ENCODE data around the gene RNPS1. TPM values are rescaled to one million over a fixed set of nuclear protein-coding genes. Genes with fewer than 3 reads are reported as not detected.

The RNPS1 gene
- total and polyA plus RNA-seq, 2 donors (not counting 1 experiment from before 2014, with no cell fraction given), result 209 to 265 TPM

GRCh38 chr16:2250652-2251295 lies 17.2 kb downstream of the RNPS1 start:
- Mint-ChIP-seq H3K4me3 (peak overlapping the region; percentile 88), H3K27me3 (no peaks in the 10 kb centered on the region), H3K27ac (peak overlapping the region; percentile 88), H3K9me3 (ENCODE audit: insufficient read depth) (no peaks in the 10 kb centered on the region), H3K4me1 (peaks cover 26% of the 10 kb centered on the region)
- Histone ChIP-seq H3K79me2 (ENCODE audit: control insufficient read depth, insufficient read depth, low read length) (peaks cover 23% of the 10 kb centered on the region), H4K20me1 (ENCODE audit: control insufficient read depth, insufficient read depth, low read length, poor library complexity, severe bottlenecking) (peaks cover 7% of the 10 kb centered on the region), H3K4me2 (replicated peaks; ENCODE audit: low read depth, low read length, poor library complexity, severe bottlenecking) (peak overlapping the region; percentile 78), H3K27me3 (replicated peaks in 1 of 4; ENCODE audit: control extremely low read depth in 1 of 4, control insufficient read depth in 3 of 4, insufficient read depth in 4 of 4, low read length in 3 of 4) (no peaks in the 10 kb centered on the region), H3K9me3 (ENCODE audit: control extremely low read depth in 1 of 3, control insufficient read depth in 2 of 3, insufficient read depth in 1 of 3, low read length in 2 of 3) (no peaks in the 10 kb centered on the region), H3K4me1 (ENCODE audit: control insufficient read depth in 2 of 2, insufficient read depth in 2 of 2, low read length in 2 of 2) (peaks cover 12 to 41% of the 10 kb centered on the region in 2 donors), H3K36me3 (replicated peaks in 1 of 2; ENCODE audit: control extremely low read depth in 1 of 2, control insufficient read depth in 1 of 2, extremely low read depth in 1 of 2, insufficient read depth in 2 of 2, low read length in 1 of 2) (peaks cover 0 to 26% of the 10 kb centered on the region in 2 experiments), H3K9ac (ENCODE audit: low read length) (peak overlapping the region; percentile 76), H2AFZ (ENCODE audit: insufficient read depth, low read depth, low read length, poor library complexity, severe bottlenecking) (peak overlapping the region; percentile 87), H3K4me3 (ENCODE audit: control extremely low read depth in 1 of 5, extremely low read depth in 1 of 5, insufficient read depth in 1 of 5, low read depth in 2 of 5, low read length in 4 of 5) (peak overlapping the region; percentile 51 to 82 (median 68)), H3K27ac (ENCODE audit: low read length in 2 of 2) (peak overlapping the region; percentile 49 to 72)
- ATAC-seq (ENCODE audit: low read depth) (no peak), DNase-seq (no peak)
- intact Hi-C loops (cut with micrococcal nuclease), result loop anchor here (1.0 to 10.0 kb wide), 8 partner anchors 18 to 257 kb away; partner anchors contain the start of genes ABCA3, E4F1, MLST8 and NHERF2
- POLR2A ChIA-PET, result interaction anchor here (0.5 to 2.5 kb wide), 11 partner anchors 14 to 918 kb away, joined by 3 to 13 read pairs (median 4); partner anchors contain the start of genes ATP6V0C, DNASE1L2, E4F1 and MLST8
- CTCF ChIA-PET, result interaction anchor here (0.6 to 3.9 kb wide), 23 partner anchors 8 to 784 kb away, joined by 3 to 71 read pairs (median 4); partner anchors contain the start of genes ABCA3, CASKIN1, MLST8 and TEDC2
- 3% methylated on average over 26 of the region's 35 CpGs for WGBS (ENCODE audit: insufficient coverage)
- TF ChIP-seq CTCF (IDR thresholded peaks at IDR 0.05) (no peak), EZH2 (IDR thresholded peaks at IDR 0.05; ENCODE audit: borderline replicate concordance, insufficient read depth, low read depth, low read length, poor library complexity, severe bottlenecking) (no peak)

- H3K4me1 Mint-ChIP-seq, result peaks cover 8% of the 10 kb centered on the region
- ChIA-PET CTCF (interaction anchor here (2.0 kb wide), 1 partner anchor 51 kb away, joined by 6 read pairs; no protein-coding TSS in a partner anchor), POLR2A (no interaction called here)
- H3K27me3 Mint-ChIP-seq, result no peaks in the 10 kb centered on the region
- H3K4me3 ChIP-seq (ENCODE audit: control extremely low read depth in 1 of 5, extremely low read depth in 1 of 5, insufficient read depth in 1 of 5, low read depth in 2 of 5, low read length in 4 of 5), result no peak overlapping the region
- H2AFZ ChIP-seq (ENCODE audit: insufficient read depth, low read depth, low read length, poor library complexity, severe bottlenecking), result no peak overlapping the region
- H3K9me3 ChIP-seq (ENCODE audit: control extremely low read depth in 1 of 3, control insufficient read depth in 2 of 3, insufficient read depth in 1 of 3, low read length in 2 of 3), result no peaks in the 10 kb centered on the region
- no peak overlapping the region for H3K9ac ChIP-seq (ENCODE audit: low read length)
- H3K27ac Mint-ChIP-seq, result no peak overlapping the region
- ATAC-seq (ENCODE audit: low read depth), result no peak
- peaks cover 14% of the 10 kb centered on the region for H4K20me1 ChIP-seq (ENCODE audit: control insufficient read depth, insufficient read depth, low read length, poor library complexity, severe bottlenecking)
- peaks cover 26% of the 10 kb centered on the region for H3K79me2 ChIP-seq (ENCODE audit: control insufficient read depth, insufficient read depth, low read length)
- peaks cover 7 to 13% of the 10 kb centered on the region in 2 donors for H3K4me1 ChIP-seq (ENCODE audit: control insufficient read depth in 2 of 2, insufficient read depth in 2 of 2, low read length in 2 of 2)
- H3K4me3 Mint-ChIP-seq, result no peak overlapping the region
- no peaks in the 10 kb centered on the region for H3K27me3 ChIP-seq (replicated peaks in 1 of 4; ENCODE audit: control extremely low read depth in 1 of 4, control insufficient read depth in 3 of 4, insufficient read depth in 4 of 4, low read length in 3 of 4)
- intact Hi-C loops (cut with micrococcal nuclease), result no loop called here
- H3K36me3 ChIP-seq (replicated peaks in 1 of 2; ENCODE audit: control extremely low read depth in 1 of 2, control insufficient read depth in 1 of 2, extremely low read depth in 1 of 2, insufficient read depth in 2 of 2, low read length in 1 of 2), result peaks cover 0 to 46% of the 10 kb centered on the region in 2 experiments
- H3K9me3 Mint-ChIP-seq (ENCODE audit: insufficient read depth), result no peaks in the 10 kb centered on the region
- no peak overlapping the region for H3K4me2 ChIP-seq (replicated peaks; ENCODE audit: low read depth, low read length, poor library complexity, severe bottlenecking)
- WGBS (ENCODE audit: insufficient coverage), result 98% methylated on average over 18 of the region's 18 CpGs
- H3K27ac ChIP-seq (ENCODE audit: low read length in 2 of 2), result no peak overlapping the region
- no peak for DNase-seq
- TF ChIP-seq CTCF (IDR thresholded peaks at IDR 0.05), result no peak
- no peak for TF ChIP-seq EZH2 (IDR thresholded peaks at IDR 0.05; ENCODE audit: borderline replicate concordance, insufficient read depth, low read depth, low read length, poor library complexity, severe bottlenecking)
Observed at GRCh38 chr16:2246301-2246885, 21.5 kb downstream of the RNPS1 start.

Measured in B cell (primary cell).